Activated CD4-positive, alpha-beta T cell treated with anti-CD3 and anti-CD28 coated beads, Interleukin-2, amount 50 U/mL, for 1 hour (primary cell): ENCODE data around the gene SLC17A2.

Experiments
- DNase-seq: peaks from one replicate; pipeline ENCODE4 v3.0.0-alpha.2; 2020

SLC17A2 gene

GRCh38 chr6:25882051-25882496 lies 48.4 kb downstream of the SLC17A2 start:
- peak; percentile 27 for DNase-seq

- DNase-seq = no peak
These were observed 49.9 kb downstream of the SLC17A2 start for GRCh38 chr6:25880601-25881000.

GRCh38 chr6:25878721-25879322 lies 51.7 kb downstream of the SLC17A2 start:
- no peak for DNase-seq

- DNase-seq = no peak
These were observed 54.4 kb downstream of the SLC17A2 start for GRCh38 chr6:25875926-25876602.

GRCh38 chr6:25875563-25875905 lies 55.0 kb downstream of the SLC17A2 start:
- DNase-seq = no peak

GRCh38 chr6:25874822-25875562 lies 55.5 kb downstream of the SLC17A2 start:
- DNase-seq = no peak

GRCh38 chr6:25874118-25874517 lies 56.4 kb downstream of the SLC17A2 start, which contains the start of gene SLC17A3:
Gene SLC17A3 (minus strand): TSS chr6:25874243. CDS start chr6:25868387, 5,856 bp downstream.
- DNase-seq = no peak

GRCh38 chr6:25872814-25873213 lies 57.7 kb downstream of the SLC17A2 start:
- DNase-seq = peak; percentile 6

- DNase-seq = no peak
These were observed 60.7 kb downstream of the SLC17A2 start for GRCh38 chr6:25869840-25870239.

- DNase-seq = no peak
These were observed 61.9 kb downstream of the SLC17A2 start for GRCh38 chr6:25868436-25869183.

- DNase-seq = peak; percentile 1
These were observed 64.5 kb downstream of the SLC17A2 start for GRCh38 chr6:25866011-25866410.

GRCh38 chr6:25863360-25863759 lies 67.1 kb downstream of the SLC17A2 start:
- DNase-seq = no peak
